Prostate gland (tissue), 2 donors: ENCODE measurements around the gene TBX22. TPM values are rescaled to one million over a fixed set of nuclear protein-coding genes. Genes with fewer than 3 reads are reported as not detected.

Experiments used
- DNase-seq: peaks from one replicate; pipeline ENCODE4 v3.0.0-alpha.2; 2019; ENCODE audit warnings: low spot score
- H3K27ac ChIP-seq, 2 donors: fragments of 200-600 bp; sonication (generic); 2 replicates each; pipeline ENCODE4 v1.5.1; 2017 to 2019
- H3K27me3 ChIP-seq: fragments of 200-600 bp; sonication (generic); replicated peaks from 2 replicates; pipeline ENCODE4 v1.5.1; 2019; ENCODE audit not compliant: insufficient read depth
- H3K36me3 ChIP-seq, 2 donors: fragments of 200-600 bp; sonication (generic); 1 replicate in 1 of 2; 2 replicates in 1 of 2; pipeline versions ENCODE4 v1.5.1 to v1.8.1; 2017 to 2019
- H3K4me1 ChIP-seq: fragments of 200-600 bp; sonication (generic); replicated peaks from 2 replicates; pipeline ENCODE4 v1.5.1; 2019
- H3K4me3 ChIP-seq, 2 donors: fragments of 200-600 bp; sonication (generic); 2 replicates each; pipeline ENCODE4 v1.5.1; 2017 to 2019
- H3K9me3 ChIP-seq: fragments of 200-600 bp; sonication (generic); 2 replicates; pipeline ENCODE4 v1.5.1; 2017
- CTCF ChIP-seq, 4 experiments: fragments of 200-600 bp in 2 of 4; fragments of 450-650 bp in 2 of 4; sonication (generic) in 2 of 4; IDR thresholded peaks; 1 replicate in 3 of 4; 2 replicates in 1 of 4; pipeline ENCODE4 v1.5.1; 2016 to 2019; ENCODE audit warnings: antibody characterized with exemption in 4 of 4, mild to moderate bottlenecking in 2 of 4, moderate library complexity in 2 of 4
- POLR2A ChIP-seq: fragments of 450-650 bp; IDR thresholded peaks from one replicate; pipeline ENCODE4 v1.6.1; 2016; ENCODE audit warnings: antibody characterized with exemption, mild to moderate bottlenecking
- POLR2AphosphoS5 ChIP-seq: sonication (generic); formaldehyde crosslinking; IDR thresholded peaks from one replicate; pipeline ENCODE4 v1.6.1; 2017; ENCODE audit warnings: antibody characterized with exemption
- WGBS: methylation state at CpG from one replicate; pipeline ENCODE4 v1.1.5; 2018; 5-methylcytosine and 5-hydroxymethylcytosine counted together
- intact Hi-C: fragments of 100-400 bp; cut with DNase I; formaldehyde crosslinking; loops from one replicate; pipeline ENCODE4 v1.14.2; 2022
- total RNA-seq, 2 donors: library from RNA; depleted of rRNA; stranded (reverse); fragments of >200 nt; gene quantifications; one replicate each; pipeline ENCODE4 v1.1.0, GENCODE V29; 2016

TBX22 gene
- 10 to 100 TPM in 1 of 2 donors, under 1 TPM in 1; 0.23 to 46.5 TPM for total RNA-seq

GRCh38 chrX:80014141-80014940 lies at the start of gene TBX22:
Gene TBX22 (plus strand): TSS chrX:80014753. CDS start chrX:80022270, 7,517 bp downstream.
- Histone ChIP-seq H3K36me3 (no peaks in the 10 kb centered on the region), H3K4me1 (no peaks in the 10 kb centered on the region), H3K27me3 (no peaks in the 10 kb centered on the region), H3K9me3 (no peaks in the 10 kb centered on the region), H3K27ac (no peak within 1 kb of the TSS), H3K4me3 (no peak within 1 kb of the TSS)
- intact Hi-C loops: no loop called here
- TF ChIP-seq CTCF (IDR thresholded peaks at IDR 0.05) (no peak), POLR2A (no peak), POLR2AphosphoS5 (no peak)
- no peak for DNase-seq
- 53% methylated on average over 4 of the region's 5 CpGs for WGBS

- no peak overlapping the region for H3K4me3 ChIP-seq
- no peaks in the 10 kb centered on the region for H3K4me1 ChIP-seq
- H3K9me3 ChIP-seq: no peaks in the 10 kb centered on the region
- intact Hi-C loops: no loop called here
- H3K27me3 ChIP-seq: no peaks in the 10 kb centered on the region
- no peak overlapping the region for H3K27ac ChIP-seq
- H3K36me3 ChIP-seq: no peaks in the 10 kb centered on the region
- TF ChIP-seq CTCF (IDR thresholded peaks at IDR 0.05): no peak
- no peak for DNase-seq
Measured at GRCh38 chrX:79975605-79976004, 38.9 kb upstream of the TBX22 start.

- Histone ChIP-seq H3K36me3 (no peaks in the 10 kb centered on the region), H3K27me3 (no peaks in the 10 kb centered on the region), H3K4me3 (no peak overlapping the region), H3K9me3 (no peaks in the 10 kb centered on the region), H3K27ac (no peak overlapping the region), H3K4me1 (no peaks in the 10 kb centered on the region)
- intact Hi-C loops: no loop called here
- WGBS: 66% methylated on average over 2 of the region's 2 CpGs
- no peak for TF ChIP-seq POLR2A
- no peak for TF ChIP-seq CTCF (IDR thresholded peaks at IDR 0.05)
- no peak for TF ChIP-seq POLR2AphosphoS5
- DNase-seq: no peak
Measured at GRCh38 chrX:80004458-80004857, 10.1 kb upstream of the TBX22 start.

- 78% methylated on average over 10 of the region's 10 CpGs for WGBS
- H3K36me3 ChIP-seq: no peaks in the 10 kb centered on the region
- no peak for TF ChIP-seq CTCF (IDR thresholded peaks at IDR 0.05)
- TF ChIP-seq POLR2A: no peak
- TF ChIP-seq POLR2AphosphoS5: no peak
- intact Hi-C loops: no loop called here
- H3K9me3 ChIP-seq: no peaks in the 10 kb centered on the region
- H3K27me3 ChIP-seq: no peaks in the 10 kb centered on the region
- DNase-seq: no peak
- H3K4me3 ChIP-seq: no peak overlapping the region
- H3K27ac ChIP-seq: no peak overlapping the region
- H3K4me1 ChIP-seq: no peaks in the 10 kb centered on the region
Measured at GRCh38 chrX:80011522-80011921, 3.0 kb upstream of the TBX22 start.

- H3K9me3 ChIP-seq: no peaks in the 10 kb centered on the region
- H3K4me1 ChIP-seq: no peaks in the 10 kb centered on the region
- intact Hi-C loops: no loop called here
- no peaks in the 10 kb centered on the region for H3K27me3 ChIP-seq
- TF ChIP-seq POLR2A (no peak), CTCF (IDR thresholded peaks at IDR 0.05) (no peak), POLR2AphosphoS5 (no peak)
- H3K4me3 ChIP-seq: no peak overlapping the region
- 66% methylated on average over 3 of the region's 3 CpGs for WGBS
- no peak overlapping the region for H3K27ac ChIP-seq
- H3K36me3 ChIP-seq: no peaks in the 10 kb centered on the region
- DNase-seq: no peak
Measured at GRCh38 chrX:80016182-80016581, 1.6 kb downstream of the TBX22 start.
